AG20443 (cell line): ENCODE measurements around the gene CPA4.

ENCODE experiments used
- DNase-seq: peaks from one replicate; pipeline ENCODE4 v3.0.0; 2012; ENCODE audit warnings: low spot score, mixed read lengths

CPA4 gene

DNA sequence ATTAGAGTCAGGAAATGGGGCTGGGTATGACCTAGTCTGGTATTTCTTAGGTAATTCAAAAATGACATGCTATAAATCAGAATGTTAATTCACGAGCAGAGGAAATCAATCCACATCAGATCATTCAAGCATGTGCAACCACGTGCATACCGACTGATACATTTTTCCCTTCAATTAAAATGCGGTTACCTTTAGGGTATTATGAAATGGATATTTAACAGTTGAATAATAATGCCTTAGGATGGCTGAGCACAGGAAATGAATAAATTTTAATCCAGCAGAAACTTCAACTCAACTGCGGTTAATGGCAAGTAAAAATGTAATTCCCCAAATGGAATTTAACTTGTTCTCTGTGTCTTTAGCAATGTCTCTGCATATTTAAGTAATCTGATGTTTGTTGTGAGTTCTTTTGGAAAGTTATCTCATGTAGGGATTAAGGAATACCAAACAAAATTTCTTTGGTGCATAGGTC lies 17.1 kb upstream of the CPA4 start:
- no peak for DNase-seq

- peak; percentile 73 for DNase-seq
Measured at GRCh38 chr7:130276796-130277762, 15.9 kb upstream of the CPA4 start.

GRCh38 chr7:130277763-130278643 lies 15.0 kb upstream of the CPA4 start:
- peak; percentile 73 for DNase-seq

GRCh38 chr7:130278860-130279259 lies 14.1 kb upstream of the CPA4 start:
- no peak for DNase-seq

- DNase-seq = no peak
Measured at GRCh38 chr7:130279286-130279685, 13.7 kb upstream of the CPA4 start.

GRCh38 chr7:130279906-130280305 lies 13.1 kb upstream of the CPA4 start:
- DNase-seq = no peak

- peak; percentile 74 for DNase-seq
Measured at GRCh38 chr7:130281260-130281659, 11.7 kb upstream of the CPA4 start.

- no peak for DNase-seq
Measured at GRCh38 chr7:130286881-130287280, 6.1 kb upstream of the CPA4 start.

DNA sequence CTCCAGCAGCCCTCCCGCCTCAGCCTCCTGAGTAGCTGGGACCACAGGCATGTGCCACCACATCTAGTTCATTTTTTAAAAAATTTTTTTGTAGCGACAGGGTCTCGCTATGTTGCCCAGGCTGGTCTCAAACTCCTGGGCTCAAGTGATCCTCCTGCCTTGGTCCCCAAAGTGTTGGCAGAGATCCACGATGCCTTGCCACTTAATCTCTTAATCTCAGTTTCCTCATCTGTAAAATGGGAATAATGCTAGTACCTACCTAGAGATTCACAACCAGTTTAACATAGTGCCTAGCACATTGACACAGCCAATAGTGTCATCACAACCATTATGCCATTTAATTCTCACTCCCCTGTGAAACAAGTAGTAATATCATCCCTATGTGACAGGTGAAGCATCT lies 4.8 kb upstream of the CPA4 start:
- no peak for DNase-seq

- DNase-seq = no peak
Measured at GRCh38 chr7:130288829-130289228, 4.1 kb upstream of the CPA4 start.

GRCh38 chr7:130289478-130289877 lies 3.5 kb upstream of the CPA4 start:
- DNase-seq = no peak

DNA sequence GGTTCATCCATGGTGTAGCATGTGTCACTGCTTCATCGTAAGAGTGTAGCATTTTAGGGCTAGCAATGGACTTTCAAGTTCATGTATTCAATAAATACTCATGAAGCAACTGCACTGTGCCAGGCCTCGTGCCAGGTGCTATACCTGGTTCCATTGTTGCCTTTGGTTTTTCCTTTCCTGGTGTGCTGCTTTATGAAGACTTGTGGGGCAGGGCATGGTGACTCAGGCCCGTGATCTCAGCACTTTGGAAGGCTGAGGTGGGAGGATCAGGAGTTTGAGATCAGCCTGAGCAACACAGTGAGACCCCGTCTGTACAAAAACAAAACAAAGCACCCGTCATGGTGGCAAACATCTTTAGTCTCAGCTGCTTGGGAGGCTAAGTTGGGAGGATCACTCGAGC lies 2.2 kb upstream of the CPA4 start:
- no peak for DNase-seq

- DNase-seq = no peak
Measured at GRCh38 chr7:130293521-130293920, 560 bp downstream of the CPA4 start.

DNA sequence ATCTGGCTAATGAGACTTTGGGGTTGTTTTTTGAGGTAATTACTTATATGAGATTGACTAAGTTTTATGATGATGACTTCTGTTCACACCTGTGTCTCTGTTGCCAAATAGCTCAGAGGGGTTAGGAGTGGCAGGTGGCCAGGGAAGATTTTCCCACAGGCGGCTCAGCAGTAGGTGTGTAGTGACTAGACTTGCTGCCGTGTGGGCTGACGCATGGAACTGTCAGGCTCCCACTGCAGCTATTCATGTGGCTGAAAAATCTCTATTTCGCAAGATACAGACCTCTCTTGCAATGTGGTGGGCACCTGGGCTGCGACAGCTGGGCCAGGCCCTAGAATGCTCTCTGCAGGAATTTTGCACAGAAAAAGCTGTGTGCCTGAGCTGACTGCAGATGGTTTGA lies 1.4 kb downstream of the CPA4 start:
- no peak for DNase-seq

DNA sequence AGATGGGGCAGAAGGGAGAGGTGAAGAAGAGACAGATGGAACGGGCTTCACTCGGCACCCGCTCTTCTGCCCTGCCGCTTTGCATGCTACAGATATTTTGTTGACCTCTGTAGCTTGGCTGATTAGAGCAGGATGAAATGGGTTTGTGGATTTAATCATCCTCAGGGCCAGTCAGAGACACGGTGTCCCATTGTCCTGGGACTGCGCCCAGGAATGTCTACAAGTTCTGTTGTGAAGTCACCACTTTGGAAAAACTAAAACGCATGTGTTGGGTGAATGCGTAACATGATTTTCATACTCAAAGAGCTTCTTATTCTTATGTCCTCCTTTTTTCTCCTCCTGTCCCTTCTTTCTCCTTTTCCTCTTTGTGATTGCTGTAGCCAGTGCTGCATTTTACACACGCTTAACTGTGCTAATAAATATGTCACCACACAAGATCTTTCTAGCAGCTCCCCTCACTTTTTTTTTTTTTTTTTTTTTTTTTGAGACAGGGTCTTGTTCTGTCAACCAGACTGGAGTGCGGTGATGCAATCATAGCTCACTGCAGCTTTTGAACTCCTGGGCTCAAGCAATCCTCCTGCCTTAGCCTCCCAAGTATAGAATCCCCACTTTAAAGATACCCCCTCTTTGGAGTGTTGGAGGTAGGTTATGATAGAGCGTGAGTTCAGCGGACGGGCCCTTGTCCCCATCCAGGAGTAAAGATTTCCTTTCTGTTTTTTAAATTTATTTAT lies 3.4 kb downstream of the CPA4 start:
- peak; percentile 70 for DNase-seq

GRCh38 chr7:130297628-130298543 lies 4.9 kb downstream of the CPA4 start:
- DNase-seq = no peak

DNA sequence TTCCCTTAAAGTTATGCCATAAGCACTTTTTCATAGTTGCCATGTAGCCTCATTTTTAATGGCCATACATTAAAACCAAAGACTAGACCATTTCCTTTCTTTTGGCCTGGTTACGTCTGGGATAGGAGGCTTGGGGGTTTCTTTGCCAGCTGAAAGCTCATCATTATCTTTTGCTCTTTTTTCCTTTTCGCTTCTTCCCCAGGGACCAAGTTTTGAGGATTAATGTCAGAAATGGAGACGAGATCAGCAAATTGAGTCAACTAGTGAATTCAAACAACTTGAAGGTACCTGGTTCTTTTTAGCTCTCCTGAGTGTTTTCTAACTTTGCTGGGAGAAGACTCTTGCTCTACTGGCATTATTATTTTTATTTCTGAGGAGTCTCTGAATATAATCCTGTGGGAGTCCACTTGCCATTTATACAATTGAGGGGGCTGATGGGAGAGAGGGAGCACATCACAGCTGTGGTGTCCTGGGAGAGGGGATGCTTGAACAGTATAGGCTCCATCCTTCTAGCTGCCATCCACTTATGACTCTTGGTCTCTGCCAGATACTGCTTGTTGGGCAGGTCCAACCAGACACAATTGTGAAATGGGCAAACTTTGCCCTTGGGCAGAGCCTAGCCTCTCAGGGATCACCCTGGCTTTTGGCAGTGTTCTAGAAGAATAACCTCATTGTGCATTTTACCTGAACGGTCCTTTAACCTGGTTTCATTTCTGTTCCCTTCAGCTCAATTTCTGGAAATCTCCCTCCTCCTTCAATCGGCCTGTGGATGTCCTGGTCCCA lies 5.8 kb downstream of the CPA4 start:
- no peak for DNase-seq

DNA sequence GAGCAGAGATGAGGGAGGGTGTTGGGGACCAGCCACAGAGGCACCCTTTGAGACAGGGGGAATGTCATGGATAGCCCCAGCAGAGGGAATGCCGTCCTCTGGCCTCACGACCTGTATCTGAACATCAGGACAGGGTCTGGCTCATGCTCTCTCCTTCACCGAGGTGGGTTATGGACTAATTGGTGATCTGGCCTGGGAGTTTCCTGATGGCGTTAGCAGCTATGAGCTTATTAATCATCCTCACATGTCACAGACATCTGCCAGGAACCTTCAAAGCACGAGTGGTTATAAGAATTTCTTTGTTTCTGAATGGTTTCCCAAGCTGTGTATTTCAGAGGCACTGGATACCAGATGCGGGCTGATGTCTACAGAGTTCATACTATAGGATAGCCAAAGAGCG lies 6.9 kb downstream of the CPA4 start:
- DNase-seq = no peak

DNA sequence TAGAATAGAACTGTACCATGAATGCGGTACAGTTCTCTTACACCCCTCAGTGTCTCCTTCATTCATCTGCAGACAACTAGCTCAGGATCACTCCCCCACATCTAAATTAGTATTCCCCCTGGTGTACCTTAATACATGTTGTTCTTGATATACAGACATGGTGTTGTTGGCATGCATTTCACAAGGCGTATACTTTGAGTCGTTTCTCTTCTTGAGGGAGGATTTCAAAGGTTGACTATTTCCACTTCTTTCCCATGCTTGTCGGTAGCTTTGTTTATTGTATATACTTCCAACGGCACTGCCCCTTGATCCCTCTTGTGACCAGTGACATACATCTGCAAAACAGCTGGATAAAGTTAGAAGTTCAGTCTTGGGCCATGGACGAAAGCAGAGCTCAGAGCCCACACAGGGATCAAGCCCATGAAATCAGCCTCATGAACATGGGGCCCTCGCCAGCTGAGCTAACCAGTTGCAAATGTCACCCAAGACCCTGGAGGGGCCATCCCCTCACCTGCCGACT lies 8.6 kb downstream of the CPA4 start:
- no peak for DNase-seq

DNA sequence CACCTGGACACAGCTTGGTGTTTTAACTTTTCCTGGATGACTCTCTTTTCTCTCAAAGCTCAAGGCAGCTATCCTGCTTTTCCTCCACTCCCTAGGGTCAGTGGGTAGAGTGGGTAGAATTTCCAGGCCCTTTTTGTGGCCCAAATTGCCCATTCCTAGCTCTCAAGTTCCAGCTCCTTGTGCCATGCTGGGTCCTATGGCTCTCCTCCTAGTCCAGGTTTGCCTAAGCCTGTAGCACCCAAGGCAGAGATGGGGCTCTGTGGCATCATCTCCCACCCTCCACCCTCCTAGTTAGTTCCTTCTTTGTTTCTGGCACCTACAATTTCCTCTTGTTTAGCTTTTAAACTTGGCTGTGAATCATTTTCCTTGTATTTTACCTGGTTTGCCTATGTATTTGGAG lies 9.7 kb downstream of the CPA4 start:
- no peak for DNase-seq
